IMR-90 (cell line): ENCODE results near the gene MKRN2OS. TPM values are rescaled to one million over a fixed set of nuclear protein-coding genes. Genes with fewer than 3 reads are reported as not detected.

ENCODE experiments used
- ATAC-seq: fragments of 200-7000 bp; cut with Tn5 transposase; 2 replicates; pipeline ENCODE4 v1.9.1; 2020; ENCODE audit warnings: low read depth, mild to moderate bottlenecking, moderate library complexity
- BruUV-seq: library from RNA; stranded (reverse); fragments of 400-500 nt; replicated peaks from 2 replicates; lab custom pipeline; 2021; lab: Mats Ljungman, UMichigan
- CTCF ChIA-PET: fragments of 300-600 bp; formaldehyde crosslinking; extraction: SDS; loops from one replicate; lab custom pipeline; 2021; ENCODE audit warnings: antibody characterized with exemption; lab: Yijun Ruan, JAX
- POLR2A ChIA-PET: fragments of 300-600 bp; sonication (Branson Sonifier 250); formaldehyde crosslinking; loops from one replicate; lab custom pipeline; 2022; ENCODE audit warnings: antibody characterized with exemption; ENCODE audit not compliant: unreplicated experiment; lab: Charles Lee
- DNase-seq: peaks from one replicate; pipeline ENCODE4 v3.0.0; 2013
- H2AFZ ChIP-seq: replicated peaks from 2 replicates; pipeline ENCODE3; 2013; ENCODE audit warnings: low read length, mild to moderate bottlenecking; ENCODE audit not compliant: poor library complexity
- H2AK5ac ChIP-seq: 2 replicates; pipeline ENCODE4 v1.6.1; 2013; ENCODE audit warnings: low read depth, low read length, inconsistent platforms
- H2AK9ac ChIP-seq: replicated peaks from 2 replicates; pipeline ENCODE3; 2013; ENCODE audit warnings: mild to moderate bottlenecking, low read depth, low read length, moderate library complexity; ENCODE audit not compliant: poor library complexity
- H2BK120ac ChIP-seq: 2 replicates; pipeline ENCODE4 v1.6.1; 2013; ENCODE audit warnings: low read depth, low read length, inconsistent platforms
- H2BK15ac ChIP-seq: 3 replicates; pipeline ENCODE4 v1.6.1; 2013; ENCODE audit warnings: low read depth, low read length, inconsistent platforms
- H2BK20ac ChIP-seq: 2 replicates; pipeline ENCODE4 v1.6.1; 2013; ENCODE audit warnings: low read depth, mild to moderate bottlenecking, inconsistent platforms, low read length, moderate library complexity
- H2BK5ac ChIP-seq: 2 replicates; pipeline ENCODE4 v1.6.1; 2013; ENCODE audit warnings: mild to moderate bottlenecking, low read depth, low read length, inconsistent platforms; ENCODE audit not compliant: poor library complexity, severe bottlenecking
- H3K14ac ChIP-seq: replicated peaks from 2 replicates; pipeline ENCODE4 v1.6.1; 2013; ENCODE audit warnings: low read depth, low read length, inconsistent platforms
- H3K18ac ChIP-seq: 2 replicates; pipeline ENCODE4 v1.6.1; 2013; ENCODE audit warnings: low read depth, low read length, control low read depth
- H3K23ac ChIP-seq: 2 replicates; pipeline ENCODE4 v1.6.1; 2013; ENCODE audit warnings: low read depth, low read length, inconsistent platforms
- H3K27ac ChIP-seq: 2 replicates; pipeline ENCODE4 v1.5.1; 2013; ENCODE audit warnings: mild to moderate bottlenecking, control low read depth, low read length; ENCODE audit not compliant: insufficient read depth
- H3K27me3 ChIP-seq: 2 replicates; pipeline ENCODE4 v1.6.1; 2013; ENCODE audit warnings: low read length; ENCODE audit not compliant: control insufficient read depth, insufficient read depth
- H3K36me3 ChIP-seq: 2 replicates; pipeline ENCODE4 v1.6.1; 2013; ENCODE audit warnings: low read length, mixed read lengths; ENCODE audit not compliant: control insufficient read depth, insufficient read depth
- H3K4ac ChIP-seq: 2 replicates; pipeline ENCODE4 v1.6.1; 2013; ENCODE audit warnings: low read depth, low read length, inconsistent platforms
- H3K4me1 ChIP-seq: 2 replicates; pipeline ENCODE4 v1.6.1; 2013; ENCODE audit warnings: low read length, mixed read lengths; ENCODE audit not compliant: control insufficient read depth, insufficient read depth
- H3K4me2 ChIP-seq: 2 replicates; pipeline ENCODE4 v1.6.1; 2013; ENCODE audit warnings: low read depth, mild to moderate bottlenecking, control low read depth, low read length, moderate library complexity
- H3K4me3 ChIP-seq: 2 replicates; pipeline ENCODE4 v1.5.1; 2013; ENCODE audit warnings: low read depth, mild to moderate bottlenecking, control low read depth, low read length, moderate library complexity; ENCODE audit not compliant: insufficient read depth
- H3K56ac ChIP-seq: 2 replicates; pipeline ENCODE4 v1.6.1; 2013; ENCODE audit warnings: low read length, inconsistent platforms; ENCODE audit not compliant: insufficient read depth; ENCODE audit errors: extremely low read depth
- H3K79me1 ChIP-seq, 2 experiments: 2 replicates each; pipeline ENCODE4 v1.6.1; 2013; ENCODE audit warnings: low read length in 2 of 2, inconsistent platforms in 1 of 2, low read depth in 1 of 2
- H3K9ac ChIP-seq: 2 replicates; pipeline ENCODE4 v1.6.1; 2013; ENCODE audit warnings: low read depth, low read length, control low read depth
- H3K9me1 ChIP-seq: 2 replicates; pipeline ENCODE4 v1.6.1; 2013; ENCODE audit warnings: low read length, inconsistent platforms; ENCODE audit not compliant: insufficient read depth
- H3K9me3 ChIP-seq: 2 replicates; pipeline ENCODE4 v1.6.1; 2013; ENCODE audit warnings: low read length; ENCODE audit not compliant: control insufficient read depth, insufficient read depth
- H4K20me1 ChIP-seq: 2 replicates; pipeline ENCODE4 v1.6.1; 2013; ENCODE audit warnings: low read length, inconsistent platforms; ENCODE audit not compliant: insufficient read depth
- H4K5ac ChIP-seq: 2 replicates; pipeline ENCODE4 v1.6.1; 2013; ENCODE audit warnings: mild to moderate bottlenecking, low read depth, low read length, control low read depth
- H4K8ac ChIP-seq, 2 experiments: 2 replicates each; pipeline ENCODE4 v1.6.1; 2013; ENCODE audit warnings: low read depth in 2 of 2, low read length in 2 of 2, control low read depth in 1 of 2, inconsistent platforms in 1 of 2
- H4K91ac ChIP-seq: 2 replicates; pipeline ENCODE4 v1.6.1; 2013; ENCODE audit warnings: low read depth, low read length, inconsistent platforms; ENCODE audit not compliant: insufficient read depth
- ELK1 ChIP-seq: fragments of 150-350 bp; IDR thresholded peaks from 2 replicates; pipeline ENCODE4 v1.6.1; 2016; ENCODE audit warnings: low read depth, mild to moderate bottlenecking, low read length, moderate library complexity, borderline replicate concordance
- MXI1 ChIP-seq: IDR thresholded peaks from 2 replicates; pipeline ENCODE4 v1.6.1; 2012; ENCODE audit warnings: low read depth, mild to moderate bottlenecking, low read length, moderate library complexity, borderline replicate concordance
- POLR2A ChIP-seq: IDR thresholded peaks from 2 replicates; pipeline ENCODE4 v1.6.1; 2012; ENCODE audit warnings: mild to moderate bottlenecking, low read depth, low read length
- WGBS, 2 experiments: methylation state at CpG; one replicate each; pipeline versions ENCODE4 v1.1.5 to v1.1.7; 2013; ENCODE audit warnings: missing lambda C conversion rate in 2 of 2; ENCODE audit not compliant: insufficient read length in 1 of 2; ENCODE audit errors: extremely low coverage in 2 of 2; 5-methylcytosine and 5-hydroxymethylcytosine counted together
- dilution Hi-C: fragments of 300-500 bp; cut with HindIII; formaldehyde crosslinking; loops from one replicate; pipeline ENCODE4 v1.14.3; 2018; ENCODE audit warnings: low sequenced_read_pairs; ENCODE audit not compliant: unreplicated experiment
- in situ Hi-C: fragments of 300-500 bp; cut with MboI; formaldehyde crosslinking; loops from 3 replicates; pipeline ENCODE4 v1.14.3; 2019; ENCODE audit warnings: low sequenced_read_pairs, inconsistent platforms, mixed read lengths
- intact Hi-C: fragments of 100-400 bp; cut with micrococcal nuclease; formaldehyde crosslinking; loops from 2 replicates; pipeline ENCODE4 v1.10.0; 2022
- polyA plus RNA-seq, 3 experiments: library from polyadenylated mRNA; depleted of rRNA; stranded (reverse); fragments of >200 nt; gene quantifications; 2 replicates each; pipeline ENCODE4 v1.2.3, GENCODE V29; 2012; ENCODE audit warnings: low replicate concordance in 1 of 3
- total RNA-seq: library from RNA; depleted of rRNA; stranded (reverse); fragments of >200 nt; gene quantifications from 2 replicates; pipeline ENCODE4 v1.2.3, GENCODE V29; 2012

Gene MKRN2OS
- total and polyA plus RNA-seq, 2 of the 4 experiments (the other 2 are of a cell fraction) = not detected

GRCh38 chr3:12584083-12584482 is 38.8 kb upstream of the MKRN2OS start:
- Histone ChIP-seq H3K4me2 (no peak overlapping the region), H3K4ac (no peak overlapping the region), H3K27me3 (no peaks in the 10 kb centered on the region), H3K18ac (no peak overlapping the region), H3K4me3 (no peak overlapping the region), H4K8ac (no peak overlapping the region), H2AK9ac (no peak overlapping the region), H2BK15ac (no peak overlapping the region), H4K5ac (no peak overlapping the region), H3K36me3 (peaks cover 65% of the 10 kb centered on the region), H3K9ac (no peak overlapping the region), H3K27ac (no peak overlapping the region), H3K9me1 (peaks cover 10% of the 10 kb centered on the region), H2BK120ac (no peak overlapping the region), H2BK20ac (no peak overlapping the region), H3K9me3 (no peaks in the 10 kb centered on the region), H3K56ac (no peak overlapping the region), H2AFZ (no peak overlapping the region), H3K79me1 (peaks cover 32 to 83% of the 10 kb centered on the region in 2 experiments), H2BK5ac (no peak overlapping the region), H4K91ac (no peak overlapping the region), H3K14ac (no peak overlapping the region), H4K20me1 (peaks cover 44% of the 10 kb centered on the region), H2AK5ac (no peak overlapping the region), H3K23ac (no peak overlapping the region), H3K4me1 (peaks cover 12% of the 10 kb centered on the region)
- dilution Hi-C loops (no loop called here), intact Hi-C loops (no loop called here), in situ Hi-C loops (no loop called here)
- no peak for ATAC-seq
- TF ChIP-seq ELK1 (no peak), POLR2A (no peak), MXI1 (no peak)
- POLR2A ChIA-PET = no interaction called here
- CTCF ChIA-PET = no interaction called here
- BruUV-seq = no TSS peak
- no peak for DNase-seq
- WGBS, 2 experiments = 90% methylated on average over 1 of the region's 2 CpGs; no CpG with 5 or more reads in 1 of the 2 experiments
